Effector memory CD4-positive, alpha-beta T cell (primary cell): Measurements from ENCODE around the gene NDP.
A peak's percentile ranks its signal among the peaks of the same experiment; 100 is the strongest.
"Not testable (repeated sequence)": the region's sequence is repeated elsewhere in the genome, so short reads cannot be mapped to it uniquely, and the experiment has no call there.

ENCODE experiments used
- DNase-seq, 3 donors: peaks; one replicate each; pipeline ENCODE4 v3.0.0-alpha.2; 2020
- H3K27ac ChIP-seq: 2 replicates; pipeline ENCODE4 v1.7.0; 2013; ENCODE audit warnings: mild to moderate bottlenecking, low read length, moderate library complexity; ENCODE audit not compliant: insufficient read depth, poor library complexity, severe bottlenecking
- H3K27me3 ChIP-seq: replicated peaks from 2 replicates; pipeline ENCODE4 v1.7.0; 2013; ENCODE audit warnings: mild to moderate bottlenecking, low read length; ENCODE audit not compliant: insufficient read depth, control insufficient read depth, poor library complexity, severe bottlenecking
- H3K36me3 ChIP-seq: 2 replicates; pipeline ENCODE4 v1.7.0; 2013; ENCODE audit warnings: mild to moderate bottlenecking, low read length, moderate library complexity; ENCODE audit not compliant: control insufficient read depth, insufficient read depth
- H3K4me1 ChIP-seq: 2 replicates; pipeline ENCODE4 v1.7.0; 2013; ENCODE audit warnings: low read length, mild to moderate bottlenecking; ENCODE audit not compliant: control insufficient read depth, insufficient read depth, poor library complexity, severe bottlenecking
- H3K4me3 ChIP-seq: 2 replicates; pipeline ENCODE4 v1.7.0; 2013; ENCODE audit warnings: low read length, low read depth, mild to moderate bottlenecking; ENCODE audit not compliant: insufficient read depth, poor library complexity, severe bottlenecking
- H3K9me3 ChIP-seq: 2 replicates; pipeline ENCODE4 v1.7.0; 2013; ENCODE audit warnings: mild to moderate bottlenecking, low read length, moderate library complexity; ENCODE audit not compliant: control insufficient read depth

NDP gene

GRCh38 chrX:43958529-43958928 is 14.7 kb downstream of the NDP start:
- Histone ChIP-seq H3K9me3 (no peaks in the 10 kb centered on the region), H3K27me3 (no peaks in the 10 kb centered on the region), H3K36me3 (no peaks in the 10 kb centered on the region), H3K27ac (no peak overlapping the region), H3K4me3 (no peak overlapping the region), H3K4me1 (no peaks in the 10 kb centered on the region)
- no peak for DNase-seq

GRCh38 chrX:43956034-43956433 is 17.2 kb downstream of the NDP start:
- no peaks in the 10 kb centered on the region for H3K4me1 ChIP-seq
- DNase-seq = no peak

DNA sequence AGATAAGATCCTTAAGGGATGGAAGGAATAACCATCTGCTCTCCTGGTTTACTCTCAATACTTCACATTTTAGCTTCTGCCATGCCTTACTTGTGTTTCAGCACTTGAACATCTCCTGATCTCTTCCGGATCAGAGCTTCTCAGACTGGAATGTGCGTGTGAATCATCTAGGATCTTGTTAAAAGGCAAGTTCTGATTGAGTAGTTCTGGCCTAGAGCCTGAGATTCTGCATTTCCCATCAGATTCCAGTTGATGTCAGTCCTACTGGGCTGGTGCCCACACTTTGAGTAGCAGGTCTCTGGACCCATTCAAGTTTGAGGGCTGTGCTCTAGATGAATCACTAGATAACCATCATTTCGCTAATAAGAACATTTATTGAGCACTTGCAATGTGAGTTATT is 20.0 kb downstream of the NDP start:
- Histone ChIP-seq H3K9me3 (no peaks in the 10 kb centered on the region), H3K4me1 (no peaks in the 10 kb centered on the region), H3K36me3 (no peaks in the 10 kb centered on the region), H3K27ac (no peak overlapping the region), H3K4me3 (no peak overlapping the region), H3K27me3 (no peaks in the 10 kb centered on the region)
- no peak for DNase-seq

More at GRCh38 chrX:43956034-43956433, 17.2 kb downstream of the NDP start:
- no peaks in the 10 kb centered on the region for H3K9me3 ChIP-seq
- no peaks in the 10 kb centered on the region for H3K27me3 ChIP-seq
- H3K4me3 ChIP-seq = no peak overlapping the region
- no peaks in the 10 kb centered on the region for H3K36me3 ChIP-seq
- no peak overlapping the region for H3K27ac ChIP-seq

- no peak overlapping the region for H3K4me3 ChIP-seq
- DNase-seq = peak in 1 of 3 donors; percentile 2
- H3K27me3 ChIP-seq = no peaks in the 10 kb centered on the region
- H3K4me1 ChIP-seq = no peaks in the 10 kb centered on the region
- H3K27ac ChIP-seq = no peak overlapping the region
- H3K36me3 ChIP-seq = no peaks in the 10 kb centered on the region
- no peaks in the 10 kb centered on the region for H3K9me3 ChIP-seq
Observed at GRCh38 chrX:43949669-43950068, 23.5 kb downstream of the NDP start.

- Histone ChIP-seq H3K9me3 (no peaks in the 10 kb centered on the region), H3K36me3 (no peaks in the 10 kb centered on the region), H3K27ac (no peak overlapping the region), H3K4me3 (no peak overlapping the region), H3K27me3 (no peaks in the 10 kb centered on the region), H3K4me1 (no peaks in the 10 kb centered on the region)
- no peak for DNase-seq
Observed at GRCh38 chrX:43940816-43941474, 32.2 kb downstream of the NDP start.

GRCh38 chrX:43939187-43939926 is 33.8 kb downstream of the NDP start:
- H3K36me3 ChIP-seq = no peaks in the 10 kb centered on the region
- DNase-seq = no peak
- H3K27me3 ChIP-seq = no peaks in the 10 kb centered on the region
- no peak overlapping the region for H3K4me3 ChIP-seq
- H3K9me3 ChIP-seq = no peaks in the 10 kb centered on the region
- no peak overlapping the region for H3K27ac ChIP-seq
- no peaks in the 10 kb centered on the region for H3K4me1 ChIP-seq

- not testable (repeated sequence) for H3K4me3 ChIP-seq, H3K36me3 ChIP-seq, DNase-seq, H3K27ac ChIP-seq, H3K27me3 ChIP-seq, H3K4me1 ChIP-seq, H3K9me3 ChIP-seq
Observed at GRCh38 chrX:43922032-43922431, 51.2 kb downstream of the NDP start.

DNA sequence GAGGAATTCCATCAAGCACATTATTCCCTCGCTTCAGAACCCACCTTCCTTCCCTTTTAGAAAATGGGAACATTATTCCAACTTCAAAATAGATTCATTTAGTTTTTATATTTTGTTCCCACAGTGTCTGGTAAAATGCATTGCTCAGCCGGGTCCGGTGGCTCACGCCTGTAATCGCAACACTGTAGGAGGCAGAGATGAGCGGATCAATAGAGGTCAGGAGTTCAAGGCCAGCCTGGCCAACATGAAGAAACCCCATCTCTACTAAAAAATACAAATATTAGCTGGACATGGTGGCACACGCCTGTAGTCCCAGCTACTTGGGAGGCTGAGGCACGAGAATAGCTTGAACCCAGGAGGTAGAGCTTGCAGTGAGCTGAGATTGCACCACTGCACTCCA is 62.4 kb downstream of the NDP start:
- not testable (repeated sequence) for H3K4me1 ChIP-seq, H3K4me3 ChIP-seq, DNase-seq, H3K27ac ChIP-seq, H3K9me3 ChIP-seq, H3K36me3 ChIP-seq, H3K27me3 ChIP-seq

DNA sequence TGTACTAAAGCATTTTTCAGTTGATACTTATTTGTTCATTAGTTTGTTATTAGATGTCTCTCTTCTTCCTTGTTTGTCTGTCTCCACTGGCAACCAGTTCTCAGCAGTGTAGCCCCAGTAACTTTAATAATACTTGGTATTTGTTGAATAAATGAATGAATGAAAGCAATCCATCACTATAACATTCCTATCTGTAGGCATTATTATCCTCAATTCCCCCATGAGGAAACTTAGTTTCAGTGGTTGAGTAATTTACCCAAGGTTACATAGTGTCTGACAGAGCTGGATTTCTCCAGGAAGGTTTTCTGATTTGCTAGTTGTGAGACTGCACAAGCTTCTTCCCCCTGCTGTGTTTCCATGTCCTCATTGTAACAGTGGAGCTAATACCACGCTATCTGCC is 63.2 kb downstream of the NDP start:
- no peak for DNase-seq
- Histone ChIP-seq H3K27me3 (no peaks in the 10 kb centered on the region), H3K4me3 (no peak overlapping the region), H3K9me3 (no peaks in the 10 kb centered on the region), H3K27ac (no peak overlapping the region), H3K4me1 (no peaks in the 10 kb centered on the region), H3K36me3 (no peaks in the 10 kb centered on the region)

GRCh38 chrX:43909141-43909540 is 64.0 kb downstream of the NDP start:
- H3K4me1 ChIP-seq = no peaks in the 10 kb centered on the region
- H3K27ac ChIP-seq = no peak overlapping the region
- H3K27me3 ChIP-seq = no peaks in the 10 kb centered on the region
- H3K9me3 ChIP-seq = no peaks in the 10 kb centered on the region
- no peak for DNase-seq
- no peak overlapping the region for H3K4me3 ChIP-seq
- no peaks in the 10 kb centered on the region for H3K36me3 ChIP-seq
